ENCODE results near the gene MKKS.
"Not testable (repeated sequence)": the region's sequence is repeated elsewhere in the genome, so short reads cannot be mapped to it uniquely, and the experiment has no call there.

The MKKS gene

DNA sequence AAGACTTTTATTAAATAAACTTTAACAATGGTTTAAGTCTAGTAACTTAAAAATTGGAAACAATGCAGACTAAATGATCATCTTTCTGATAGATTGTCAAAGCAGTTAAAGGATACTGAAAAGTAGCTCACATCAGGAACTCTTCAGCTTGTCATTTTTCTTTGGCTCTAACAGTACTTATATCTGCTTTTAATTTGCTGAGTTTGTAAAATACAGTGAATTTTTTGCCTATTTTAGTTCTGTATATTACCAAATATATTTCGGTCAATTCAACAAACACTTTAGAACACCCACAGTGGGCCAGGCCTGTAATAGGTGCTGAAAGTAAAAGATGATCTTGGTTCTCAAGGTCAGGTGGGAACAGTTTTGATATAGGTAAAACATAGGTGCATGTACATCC lies 22.3 kb downstream of the MKKS start:
- DNase-seq = no peak

- DNase-seq = no peak
Measured at GRCh38 chr20:10408108-10408813, 25.8 kb downstream of the MKKS start.

DNA sequence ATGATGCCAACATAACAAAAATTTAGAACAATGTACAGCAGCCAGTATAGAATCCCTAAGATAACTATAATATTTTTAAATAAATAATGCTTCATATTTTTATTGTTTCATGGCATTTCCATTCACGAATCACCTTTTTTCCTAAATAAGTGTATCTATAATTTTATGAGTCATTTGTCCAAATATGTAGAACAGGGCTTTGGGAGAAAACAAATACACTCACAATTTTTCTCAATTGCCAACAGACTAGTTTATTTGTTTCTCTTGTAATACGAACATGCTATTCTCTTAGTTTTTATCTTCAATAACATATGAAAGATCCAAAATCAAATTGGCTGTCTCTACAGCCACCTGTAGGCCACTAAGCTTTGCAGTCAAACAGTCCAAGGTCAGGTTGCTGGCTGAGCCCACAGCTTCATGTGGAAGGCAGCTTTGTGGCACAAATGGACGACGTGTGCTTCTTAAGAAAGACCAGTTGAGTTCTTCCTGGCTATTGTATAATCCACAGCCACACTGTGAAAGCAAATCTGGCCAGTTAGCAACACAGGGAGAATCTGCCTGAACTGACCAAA lies 29.0 kb downstream of the MKKS start:
- DNase-seq = no peak

DNA sequence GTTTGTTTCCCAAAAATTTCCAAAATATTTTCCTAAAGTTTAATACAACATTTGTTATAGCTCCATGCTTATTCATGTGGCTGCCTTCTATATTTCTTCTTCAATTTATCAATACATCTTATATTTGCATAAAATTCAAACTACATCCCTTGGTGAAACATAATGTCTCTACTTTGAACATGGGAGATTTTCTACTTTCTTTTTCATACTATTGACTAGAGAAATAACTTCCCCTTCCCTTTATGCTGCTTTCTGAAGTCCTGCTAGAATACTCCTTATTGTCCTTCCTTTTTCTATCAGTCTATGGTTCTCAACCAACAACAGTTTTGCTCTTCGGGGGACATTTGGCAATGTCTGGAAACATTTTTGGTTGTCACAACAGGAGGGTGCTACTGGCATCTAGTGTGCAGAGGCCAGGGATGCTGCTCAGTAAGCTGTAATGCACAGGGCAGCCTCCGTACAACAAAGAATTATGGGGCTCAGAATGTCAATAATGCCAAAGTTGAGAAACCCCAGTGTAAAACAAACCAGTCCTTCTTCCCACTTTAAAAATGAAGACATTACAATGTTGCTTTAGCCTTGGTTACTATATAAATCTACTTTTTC lies 29.9 kb downstream of the MKKS start:
- no peak for DNase-seq

GRCh38 chr20:10402938-10403608 lies 30.9 kb downstream of the MKKS start:
- DNase-seq = no peak

- DNase-seq = no peak
Measured at GRCh38 chr20:10398834-10399369, 35.1 kb downstream of the MKKS start.

DNA sequence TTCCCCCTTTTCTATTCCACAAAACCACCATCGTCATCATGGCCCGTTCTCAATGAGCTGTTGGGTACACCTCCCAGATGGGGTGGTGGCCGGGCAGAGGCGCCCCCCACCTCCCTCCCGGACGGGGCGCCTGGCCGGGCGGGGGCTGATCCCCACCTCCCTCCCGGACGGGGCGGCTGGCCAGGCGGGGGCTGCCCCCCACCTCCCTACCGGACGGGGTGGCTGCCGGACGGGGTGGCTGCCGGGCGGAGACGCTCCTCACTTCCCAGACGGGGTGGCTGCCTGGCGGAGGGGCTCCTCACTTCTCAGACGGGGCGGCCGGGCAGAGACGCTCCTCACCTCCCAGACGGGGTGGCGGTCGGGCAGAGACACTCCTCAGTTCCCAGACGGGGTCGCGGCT lies 39.3 kb downstream of the MKKS start:
- not testable (repeated sequence) for DNase-seq

DNA sequence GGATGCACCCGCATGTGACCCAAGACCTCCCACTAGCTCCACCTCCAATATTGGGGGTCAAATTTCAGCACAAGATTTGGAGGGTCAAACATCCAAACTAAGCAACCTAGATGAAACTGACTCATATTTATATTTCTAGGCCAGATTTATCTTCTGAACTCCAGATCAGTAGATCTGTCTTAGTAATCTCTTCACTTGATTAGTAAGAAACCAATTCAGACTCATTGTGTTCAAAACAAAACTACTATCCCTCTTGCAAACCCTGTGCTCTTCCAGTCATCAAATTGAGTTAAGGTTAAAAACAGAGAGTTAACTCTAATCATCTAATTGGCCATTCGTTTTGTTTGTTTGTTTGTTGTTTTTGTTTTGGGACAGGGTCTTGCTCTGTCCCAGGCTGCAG lies 43.3 kb downstream of the MKKS start:
- no peak for DNase-seq

DNA sequence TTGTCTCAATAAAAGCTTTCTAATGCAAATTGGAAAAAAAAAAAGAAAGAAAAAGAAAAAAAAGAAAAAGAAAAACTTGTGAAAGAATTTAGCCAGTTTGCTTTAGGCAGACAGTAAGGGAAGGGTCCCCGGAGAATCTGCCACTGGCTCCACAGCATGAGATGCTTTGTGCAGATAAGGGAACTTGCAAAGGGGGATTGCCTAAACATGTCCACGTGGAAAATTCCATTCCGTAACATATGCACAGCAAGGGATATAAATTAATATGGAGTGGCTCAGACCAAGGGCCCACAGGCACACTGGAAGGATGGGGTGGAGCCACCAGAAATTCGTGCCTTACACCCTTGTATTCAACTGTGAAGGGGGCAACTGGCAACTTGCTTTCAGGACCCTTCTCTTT lies 45.4 kb downstream of the MKKS start:
- no peak for DNase-seq

DNA sequence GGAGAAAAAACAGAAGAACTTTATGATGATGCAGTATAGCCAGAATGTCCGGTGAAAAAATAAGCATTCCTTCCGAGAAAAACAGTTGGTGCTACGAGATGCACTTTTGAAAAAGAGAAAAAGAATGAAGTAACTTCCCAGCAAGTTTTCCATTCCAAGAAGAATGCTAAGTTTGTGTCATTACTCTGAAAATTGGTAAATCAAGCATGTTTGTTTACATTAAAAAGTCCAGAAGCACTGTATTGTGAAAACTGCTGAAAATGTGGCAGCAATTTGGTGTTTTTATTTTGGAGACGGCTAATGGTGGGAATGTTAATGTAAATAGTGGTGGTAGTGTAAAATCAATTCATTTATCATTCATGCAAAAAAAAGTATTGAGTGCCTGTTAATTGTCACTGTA lies 46.3 kb downstream of the MKKS start:
- DNase-seq = no peak

GRCh38 chr20:10385850-10386544 lies 48.0 kb downstream of the MKKS start:
- DNase-seq = no peak

- DNase-seq = no peak
Measured at GRCh38 chr20:10381477-10381876, 52.5 kb downstream of the MKKS start.

DNA sequence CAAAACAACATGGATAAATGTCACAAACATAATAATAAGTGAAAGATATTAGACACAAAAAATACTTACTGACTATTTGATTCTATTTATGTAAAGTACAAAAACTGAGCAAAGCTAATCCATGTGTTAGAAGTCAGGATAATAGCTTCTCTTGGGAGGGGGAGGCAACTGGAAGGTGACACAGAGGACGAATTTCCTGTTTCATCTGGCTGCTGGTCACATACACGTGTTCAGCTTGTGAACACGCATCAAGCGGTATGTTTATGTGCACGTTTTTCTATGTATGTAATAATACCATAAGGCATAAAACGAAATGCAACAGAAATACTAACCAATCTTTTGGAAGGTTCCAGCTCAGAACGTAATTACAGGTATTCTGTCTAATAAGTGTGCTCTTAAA lies 54.3 kb downstream of the MKKS start:
- DNase-seq = no peak

- DNase-seq = no peak
Measured at GRCh38 chr20:10376270-10377075, 57.5 kb downstream of the MKKS start.

DNA sequence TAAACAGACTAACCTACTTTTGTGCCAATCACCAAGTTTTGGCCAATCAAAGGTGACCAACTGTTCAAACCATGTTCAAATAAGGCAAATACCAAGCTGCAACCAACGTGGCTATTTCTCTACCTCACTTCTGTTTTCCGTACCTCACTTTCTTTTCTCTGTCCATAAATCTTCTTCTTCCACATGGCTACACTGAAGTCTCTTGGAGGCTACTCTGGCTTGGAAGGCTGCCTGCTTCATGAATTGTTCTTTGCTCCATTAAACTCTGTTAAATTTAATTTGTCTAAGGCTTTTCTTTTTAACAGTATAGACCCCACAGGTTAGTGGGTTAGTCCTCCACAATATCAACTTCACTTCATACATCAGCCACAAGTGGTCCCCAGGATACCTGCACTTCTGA lies 58.8 kb downstream of the MKKS start:
- no peak for DNase-seq

DNA sequence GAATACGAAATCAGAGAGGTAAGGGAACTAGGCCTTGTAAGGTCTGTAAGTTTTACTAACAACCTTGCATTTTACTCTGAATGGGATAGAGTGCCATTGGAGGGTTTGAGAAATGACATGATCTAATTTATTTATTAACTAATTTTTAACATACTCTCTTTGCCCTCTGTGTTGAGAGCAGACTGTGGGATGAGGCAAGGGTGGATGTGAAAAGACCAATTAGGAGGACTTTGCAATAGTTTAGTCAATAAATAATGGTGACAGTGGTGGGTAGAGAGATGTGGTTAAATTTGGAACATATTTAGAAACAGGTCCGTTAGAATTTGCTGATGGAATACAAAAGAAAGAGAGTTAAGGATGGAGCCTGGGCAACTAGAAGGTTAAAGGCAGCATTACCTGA lies 60.0 kb downstream of the MKKS start:
- no peak for DNase-seq

DNA sequence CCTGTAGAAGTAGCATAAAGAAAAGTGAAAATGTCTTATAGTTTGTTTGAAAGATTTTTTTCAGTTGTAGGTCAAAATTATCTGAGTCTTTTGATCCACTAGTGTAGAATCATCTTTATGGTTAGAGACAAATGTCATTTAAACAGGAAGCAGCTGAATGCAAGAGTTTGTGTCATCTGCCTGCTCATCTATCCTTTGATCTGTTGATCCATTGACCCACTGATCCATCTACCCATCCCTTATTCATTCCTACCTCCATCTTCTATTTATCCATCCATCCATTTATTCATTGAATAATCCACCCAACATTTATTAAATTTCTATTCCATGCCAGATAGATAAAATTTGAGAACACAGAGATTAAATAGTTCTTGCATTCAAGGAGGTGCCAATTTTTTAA lies 62.6 kb downstream of the MKKS start:
- DNase-seq = no peak

DNA sequence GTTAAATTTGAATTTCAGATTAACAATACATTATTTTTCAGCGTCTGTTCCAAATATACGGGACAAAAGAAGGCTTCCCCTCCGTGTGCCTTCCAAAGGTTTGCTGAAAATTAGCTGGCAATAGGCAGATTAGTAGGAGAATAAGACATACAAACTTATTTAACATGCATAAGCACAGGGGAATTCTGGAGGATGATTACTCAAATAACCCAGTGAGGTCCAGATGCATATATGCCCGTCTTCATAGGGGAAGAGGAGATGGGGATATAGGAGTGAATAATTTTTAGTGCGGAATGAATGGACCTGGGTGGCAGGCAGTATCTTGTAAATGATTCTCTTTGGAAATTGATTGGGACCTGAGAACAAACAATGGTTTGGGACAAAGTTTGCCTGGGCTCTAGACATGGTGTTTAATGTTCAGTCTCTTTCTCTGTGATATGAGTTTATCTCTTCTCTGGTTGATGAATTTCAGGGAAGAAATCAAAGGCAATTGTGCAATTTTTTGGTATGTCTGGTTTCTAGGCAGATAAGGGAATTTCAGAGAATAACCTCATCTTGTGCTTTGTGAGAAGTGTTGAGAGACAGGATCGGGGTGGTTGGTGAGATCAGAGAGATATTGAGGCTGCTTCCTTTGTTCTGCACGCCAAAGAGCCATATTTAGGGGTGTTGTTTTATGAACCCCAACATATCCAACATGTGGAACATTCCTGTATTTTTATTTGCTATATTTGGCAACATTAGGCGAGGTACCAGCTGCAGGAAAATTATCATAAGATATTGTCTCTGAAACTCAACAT lies 63.7 kb downstream of the MKKS start:
- no peak for DNase-seq

DNA sequence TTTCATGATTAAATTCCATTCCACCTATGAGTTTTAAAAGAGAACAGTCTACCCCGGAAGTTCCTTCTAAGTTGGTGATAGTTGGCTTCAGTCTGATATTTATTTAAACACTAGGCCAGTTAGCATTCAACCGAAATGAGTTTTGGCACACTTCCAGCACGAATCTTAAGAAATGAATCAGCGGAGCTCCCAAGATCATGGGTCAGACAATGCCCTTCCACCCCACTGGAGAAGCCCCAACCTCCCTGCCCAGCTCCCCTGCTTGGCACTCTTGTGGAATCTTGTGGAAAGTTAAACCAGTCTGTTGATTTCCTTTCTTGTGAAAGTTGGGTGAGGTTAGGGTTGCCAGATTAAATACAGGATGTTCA lies 64.3 kb downstream of the MKKS start:
- no peak for DNase-seq

GRCh38 chr20:10368702-10369041 lies 65.3 kb downstream of the MKKS start:
- DNase-seq = no peak

DNA sequence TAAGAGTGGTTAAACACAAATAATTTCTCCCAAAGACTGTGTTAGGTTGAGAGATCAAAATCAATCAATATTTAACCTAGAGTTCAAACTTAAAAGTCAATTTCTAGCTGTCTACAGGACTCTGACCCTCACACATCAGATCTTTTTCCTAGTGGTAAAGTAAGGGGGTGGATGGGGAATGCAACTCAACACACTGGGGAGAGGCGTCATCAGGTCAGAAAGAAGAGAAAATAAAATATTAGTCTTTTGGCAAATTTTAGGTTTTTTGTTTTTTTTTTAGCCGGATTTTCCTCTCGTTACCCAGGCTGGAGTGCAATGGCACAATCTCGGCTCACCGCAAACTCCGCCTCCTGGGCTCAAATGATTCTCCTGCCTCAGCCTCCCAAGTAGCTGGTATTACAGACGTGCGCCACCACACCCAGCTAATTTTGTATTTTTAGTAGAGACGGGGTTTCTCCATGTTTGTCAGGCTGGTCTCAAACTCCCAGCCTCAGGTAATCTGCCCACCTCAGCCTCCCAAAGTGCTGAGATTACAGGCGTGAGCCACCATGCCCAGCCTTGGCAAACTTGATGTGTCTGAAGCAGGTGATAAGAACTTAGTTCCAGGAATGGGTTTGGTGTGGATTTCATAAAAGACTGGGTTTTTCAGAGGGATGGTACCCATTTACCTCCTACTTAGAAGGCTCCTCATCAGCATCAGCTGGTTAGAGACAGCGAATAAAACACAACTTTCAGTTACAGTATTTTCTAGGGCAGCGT lies 65.9 kb downstream of the MKKS start:
- no peak for DNase-seq

Data from stimulated activated naive CD4-positive, alpha-beta T cell treated with Interleukin-2 at 50 U/mL for 16 hours (primary cell).